PC-3 (cell line): Measurements from ENCODE around the gene KCNJ12.

ENCODE experiments used
- EZH2 ChIP-seq: fragments of 300-600 bp; sonication (generic); IDR thresholded peaks from one replicate; pipeline ENCODE4 v1.6.1; 2017; ENCODE audit warnings: antibody characterized with exemption, mild to moderate bottlenecking, low read length; ENCODE audit not compliant: unreplicated experiment
- EZH2phosphoT487 ChIP-seq: fragments of 300-600 bp; sonication (generic); IDR thresholded peaks from 2 replicates; pipeline ENCODE4 v1.6.1; 2018; ENCODE audit warnings: mild to moderate bottlenecking, antibody characterized with exemption, low read length, borderline replicate concordance
- TF ChIP-seq, protein P1 (sequence below): fragments of 300-600 bp; sonication (generic); conservative IDR thresholded peaks from 2 replicates; pipeline ENCODE4 v1.5.1; 2017; ENCODE audit warnings: antibody characterized with exemption, low read depth, mild to moderate bottlenecking, low read length

DNA sequence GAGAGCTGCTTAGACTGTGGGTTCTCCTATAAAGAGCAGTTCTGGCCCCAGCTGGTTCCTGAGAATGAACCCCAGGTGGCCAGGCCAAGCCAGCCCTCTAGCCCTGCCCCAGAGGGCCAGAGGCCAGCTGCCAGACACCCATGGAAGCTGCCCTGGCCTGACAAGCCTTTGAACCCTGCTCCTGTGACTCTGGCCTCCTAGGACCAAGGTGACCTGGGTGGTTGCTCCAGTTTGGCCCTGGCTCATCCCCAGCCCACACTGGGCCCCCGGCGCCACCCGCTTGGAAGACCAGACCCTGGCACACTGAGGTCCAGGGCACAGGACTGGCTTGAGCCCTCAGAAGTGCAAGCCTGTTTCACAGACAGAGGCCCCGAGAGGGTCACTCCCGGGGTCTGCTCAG is 6.8 kb upstream of the KCNJ12 start:
- TF ChIP-seq, protein P1, sequence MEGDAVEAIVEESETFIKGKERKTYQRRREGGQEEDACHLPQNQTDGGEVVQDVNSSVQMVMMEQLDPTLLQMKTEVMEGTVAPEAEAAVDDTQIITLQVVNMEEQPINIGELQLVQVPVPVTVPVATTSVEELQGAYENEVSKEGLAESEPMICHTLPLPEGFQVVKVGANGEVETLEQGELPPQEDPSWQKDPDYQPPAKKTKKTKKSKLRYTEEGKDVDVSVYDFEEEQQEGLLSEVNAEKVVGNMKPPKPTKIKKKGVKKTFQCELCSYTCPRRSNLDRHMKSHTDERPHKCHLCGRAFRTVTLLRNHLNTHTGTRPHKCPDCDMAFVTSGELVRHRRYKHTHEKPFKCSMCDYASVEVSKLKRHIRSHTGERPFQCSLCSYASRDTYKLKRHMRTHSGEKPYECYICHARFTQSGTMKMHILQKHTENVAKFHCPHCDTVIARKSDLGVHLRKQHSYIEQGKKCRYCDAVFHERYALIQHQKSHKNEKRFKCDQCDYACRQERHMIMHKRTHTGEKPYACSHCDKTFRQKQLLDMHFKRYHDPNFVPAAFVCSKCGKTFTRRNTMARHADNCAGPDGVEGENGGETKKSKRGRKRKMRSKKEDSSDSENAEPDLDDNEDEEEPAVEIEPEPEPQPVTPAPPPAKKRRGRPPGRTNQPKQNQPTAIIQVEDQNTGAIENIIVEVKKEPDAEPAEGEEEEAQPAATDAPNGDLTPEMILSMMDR: no peak
- TF ChIP-seq EZH2 (no peak), EZH2phosphoT487 (no peak)
